Measurements from ENCODE around the gene ELL3. TPM values are rescaled to one million over a fixed set of nuclear protein-coding genes. Genes with fewer than 3 reads are reported as not detected.
A peak's percentile ranks its signal among the peaks of the same experiment; 100 is the strongest.

The ELL3 gene
- total RNA-seq, 1 donor from 2014 or later = 3.8 TPM

GRCh38 chr15:43772624-43773023 lies 4.1 kb downstream of the ELL3 start:
- Histone ChIP-seq H2AFZ (ENCODE audit: low read depth, low read length) (no peak overlapping the region), H3K79me2 (ENCODE audit: insufficient read depth, low read length) (no peaks in the 10 kb centered on the region), H3K9me3 (ENCODE audit: insufficient read depth, low read depth, low read length) (no peaks in the 10 kb centered on the region), H3K9ac (ENCODE audit: low read length) (no peak overlapping the region), H3K27ac (ENCODE audit: low read depth, low read length) (no peak overlapping the region), H4K20me1 (ENCODE audit: insufficient read depth, low read length) (peaks cover 52% of the 10 kb centered on the region), H3K4me3 (ENCODE audit: insufficient read depth, low read depth, low read length) (no peak overlapping the region), H3K4me1 (ENCODE audit: insufficient read depth, low read length) (peaks cover 6% of the 10 kb centered on the region), H3K36me3 (ENCODE audit: insufficient read depth, low read length) (peaks cover 55% of the 10 kb centered on the region), H3K4me2 (ENCODE audit: low read length) (no peak overlapping the region), H3K27me3 (ENCODE audit: insufficient read depth, low read length) (no peaks in the 10 kb centered on the region)
- DNase-seq (ENCODE audit: low read depth) (no peak), FAIRE-seq (no peak)
- Mint-ChIP-seq H3K36me3 (ENCODE audit: low read depth, unreplicated experiment) (peaks cover 15% of the 10 kb centered on the region), H3K27me3 (ENCODE audit: low read depth, unreplicated experiment) (no peaks in the 10 kb centered on the region), H3K9me3 (ENCODE audit: unreplicated experiment) (no peaks in the 10 kb centered on the region), H3K4me1 (ENCODE audit: low read depth, unreplicated experiment) (no peaks in the 10 kb centered on the region), H3K4me3 (ENCODE audit: unreplicated experiment) (no peak overlapping the region), H3K27ac (ENCODE audit: unreplicated experiment) (no peak overlapping the region)
- TF ChIP-seq CTCF (IDR thresholded peaks at IDR 0.05; ENCODE audit: insufficient read depth, low read depth, low read length) = no peak
- TF ChIP-seq EZH2 (IDR thresholded peaks at IDR 0.05; ENCODE audit: insufficient read depth, low read length) = no peak

GRCh38 chr15:43771816-43772215 lies 5.0 kb downstream of the ELL3 start:
- H3K27ac Mint-ChIP-seq (ENCODE audit: unreplicated experiment) = no peak overlapping the region
- H3K27me3 Mint-ChIP-seq (ENCODE audit: low read depth, unreplicated experiment) = no peaks in the 10 kb centered on the region
- H3K9me3 Mint-ChIP-seq (ENCODE audit: unreplicated experiment) = no peaks in the 10 kb centered on the region
- no peak overlapping the region for H2AFZ ChIP-seq (ENCODE audit: low read depth, low read length)
- FAIRE-seq (no peak), DNase-seq (ENCODE audit: low read depth) (no peak)
- no peaks in the 10 kb centered on the region for H3K4me1 ChIP-seq (ENCODE audit: insufficient read depth, low read length)
- H3K4me2 ChIP-seq (ENCODE audit: low read length) = no peak overlapping the region
- no peaks in the 10 kb centered on the region for H3K79me2 ChIP-seq (ENCODE audit: insufficient read depth, low read length)
- no peaks in the 10 kb centered on the region for H3K27me3 ChIP-seq (ENCODE audit: insufficient read depth, low read length)
- H3K27ac ChIP-seq (ENCODE audit: low read depth, low read length) = no peak overlapping the region
- peaks cover 60% of the 10 kb centered on the region for H3K36me3 ChIP-seq (ENCODE audit: insufficient read depth, low read length)
- no peak overlapping the region for H3K9ac ChIP-seq (ENCODE audit: low read length)
- no peaks in the 10 kb centered on the region for H3K9me3 ChIP-seq (ENCODE audit: insufficient read depth, low read depth, low read length)
- peaks cover 52% of the 10 kb centered on the region for H4K20me1 ChIP-seq (ENCODE audit: insufficient read depth, low read length)
- no peaks in the 10 kb centered on the region for H3K4me1 Mint-ChIP-seq (ENCODE audit: low read depth, unreplicated experiment)
- TF ChIP-seq CTCF (IDR thresholded peaks at IDR 0.05; ENCODE audit: insufficient read depth, low read depth, low read length) (no peak), EZH2 (IDR thresholded peaks at IDR 0.05; ENCODE audit: insufficient read depth, low read length) (no peak)
- peaks cover 15% of the 10 kb centered on the region for H3K36me3 Mint-ChIP-seq (ENCODE audit: low read depth, unreplicated experiment)
- no peak overlapping the region for H3K4me3 Mint-ChIP-seq (ENCODE audit: unreplicated experiment)
- H3K4me3 ChIP-seq (ENCODE audit: insufficient read depth, low read depth, low read length) = no peak overlapping the region

- Histone ChIP-seq H3K36me3 (ENCODE audit: insufficient read depth, low read length) (peaks cover 81% of the 10 kb centered on the region), H2AFZ (ENCODE audit: low read depth, low read length) (no peak overlapping the region), H3K4me1 (ENCODE audit: insufficient read depth, low read length) (no peaks in the 10 kb centered on the region), H3K27ac (ENCODE audit: low read depth, low read length) (no peak overlapping the region), H3K4me3 (ENCODE audit: insufficient read depth, low read depth, low read length) (no peak overlapping the region), H3K9ac (ENCODE audit: low read length) (no peak overlapping the region), H3K79me2 (ENCODE audit: insufficient read depth, low read length) (peaks cover 7% of the 10 kb centered on the region), H3K27me3 (ENCODE audit: insufficient read depth, low read length) (no peaks in the 10 kb centered on the region), H3K4me2 (ENCODE audit: low read length) (no peak overlapping the region), H4K20me1 (ENCODE audit: insufficient read depth, low read length) (peaks cover 62% of the 10 kb centered on the region), H3K9me3 (ENCODE audit: insufficient read depth, low read depth, low read length) (no peaks in the 10 kb centered on the region)
- DNase-seq (ENCODE audit: low read depth) = peak; percentile 38
- Mint-ChIP-seq H3K9me3 (ENCODE audit: unreplicated experiment) (no peaks in the 10 kb centered on the region), H3K27me3 (ENCODE audit: low read depth, unreplicated experiment) (no peaks in the 10 kb centered on the region), H3K4me3 (ENCODE audit: unreplicated experiment) (no peak overlapping the region), H3K36me3 (ENCODE audit: low read depth, unreplicated experiment) (peaks cover 15% of the 10 kb centered on the region), H3K27ac (ENCODE audit: unreplicated experiment) (no peak overlapping the region), H3K4me1 (ENCODE audit: low read depth, unreplicated experiment) (no peaks in the 10 kb centered on the region)
- peak; percentile 37 for FAIRE-seq
- peak; percentile 96 for TF ChIP-seq CTCF (IDR thresholded peaks at IDR 0.05; ENCODE audit: insufficient read depth, low read depth, low read length)
- no peak for TF ChIP-seq EZH2 (IDR thresholded peaks at IDR 0.05; ENCODE audit: insufficient read depth, low read length)
These were observed 7.1 kb downstream of the ELL3 start for GRCh38 chr15:43769584-43770228.

Data from astrocyte (in vitro differentiated cells and primary cell).